ENCODE data around the gene ACOXL.

The ACOXL gene

GRCh38 chr2:111094691-111095090 is 362.3 kb downstream of the ACOXL start:
- no peak for TF ChIP-seq CTCF (IDR thresholded peaks at IDR 0.05)

GRCh38 chr2:111095434-111095833 is 363.1 kb downstream of the ACOXL start:
- TF ChIP-seq CTCF (IDR thresholded peaks at IDR 0.05): no peak

- no peak for TF ChIP-seq CTCF (IDR thresholded peaks at IDR 0.05)
Observed at GRCh38 chr2:111099402-111099801, 367.0 kb downstream of the ACOXL start.

GRCh38 chr2:111100087-111100764 is 367.9 kb downstream of the ACOXL start:
- no peak for TF ChIP-seq CTCF (IDR thresholded peaks at IDR 0.05)

- TF ChIP-seq CTCF (IDR thresholded peaks at IDR 0.05): no peak
Observed at GRCh38 chr2:111100765-111101162, 368.4 kb downstream of the ACOXL start.

- no peak for TF ChIP-seq CTCF (IDR thresholded peaks at IDR 0.05)
Observed at GRCh38 chr2:111101592-111101991, 369.2 kb downstream of the ACOXL start.

GRCh38 chr2:111102216-111102615 is 369.8 kb downstream of the ACOXL start:
- no peak for TF ChIP-seq CTCF (IDR thresholded peaks at IDR 0.05)

GRCh38 chr2:111105926-111106325 is 373.6 kb downstream of the ACOXL start:
- TF ChIP-seq CTCF (IDR thresholded peaks at IDR 0.05): no peak

All from LNCAP (cell line).